K562 (cell line): ENCODE data around the gene SHISA6. TPM values are rescaled to one million over a fixed set of nuclear protein-coding genes. Genes with fewer than 3 reads are reported as not detected.

Experiments used
- ATAC-seq: fragments of 200-7000 bp; cut with Tn5 transposase; 3 replicates; pipeline ENCODE4 v1.9.1; 2020; ENCODE audit warnings: moderate library complexity
- BruUV-seq: library from RNA; stranded (reverse); fragments of 400-500 nt; replicated peaks from 2 replicates; lab custom pipeline; 2021; lab: Mats Ljungman, UMichigan
- CTCF ChIA-PET: fragments of 300-600 bp; formaldehyde crosslinking; extraction: SDS; loops from one replicate; lab custom pipeline; 2021; ENCODE audit warnings: low intra/inter-chr PET ratio; lab: Yijun Ruan, JAX
- POLR2A ChIA-PET: fragments of 300-600, 350-650 bp; sonication (Branson Sonifier 250); formaldehyde crosslinking; extraction: SDS; loops from one replicate; lab custom pipeline; 2021; ENCODE audit warnings: antibody characterized with exemption, inconsistent platforms; lab: Yijun Ruan, JAX
- DNase-seq, 4 experiments: peaks; one replicate each; pipeline versions ENCODE4 v3.0.0 to v3.0.0-alpha.2; 2011 to 2018; ENCODE audit warnings: low spot score in 3 of 4, mixed read lengths in 3 of 4; ENCODE audit errors: extremely low read depth in 1 of 4
- FAIRE-seq: peaks from 2 replicates; lab custom pipeline; 2011; peaks lifted over from hg19 to GRCh38; lab: Jason Lieb, UNC
- H2AFZ ChIP-seq: 2 replicates; pipeline ENCODE4 v1.6.0; 2011; ENCODE audit warnings: low read depth, low read length, control low read depth, inconsistent platforms
- H3K27ac ChIP-seq: fragments of 200-600 bp; 3 replicates; pipeline ENCODE4 v1.8.0; 2011; ENCODE audit warnings: low read depth, mild to moderate bottlenecking, control low read depth, inconsistent platforms, low read length, moderate library complexity, mixed read lengths; ENCODE audit errors: extremely low read depth
- H3K27me3 ChIP-seq, 2 experiments: fragments of 300-600 bp in 1 of 2; 2 replicates in 1 of 2; 3 replicates in 1 of 2; pipeline versions ENCODE4 v1.6.0 to v1.8.0; 2011; ENCODE audit warnings: inconsistent platforms in 2 of 2, low read length in 2 of 2, mild to moderate bottlenecking in 1 of 2, mixed read lengths in 1 of 2, moderate library complexity in 1 of 2; ENCODE audit not compliant: control insufficient read depth in 2 of 2, insufficient read depth in 2 of 2
- H3K36me3 ChIP-seq: fragments of 300-600 bp; 3 replicates; pipeline ENCODE4 v1.8.0; 2011; ENCODE audit warnings: mild to moderate bottlenecking, low read length, inconsistent platforms; ENCODE audit not compliant: control insufficient read depth, insufficient read depth
- H3K4me1 ChIP-seq, 2 experiments: fragments of 200-600 bp in 1 of 2; replicated peaks in 1 of 2; 2 replicates in 1 of 2; 3 replicates in 1 of 2; pipeline versions ENCODE4 v1.5.1 to v1.8.0; 2011; ENCODE audit warnings: inconsistent platforms in 2 of 2, low read length in 2 of 2, mild to moderate bottlenecking in 1 of 2, mixed read lengths in 1 of 2, moderate library complexity in 1 of 2; ENCODE audit not compliant: control insufficient read depth in 2 of 2, insufficient read depth in 2 of 2
- H3K4me2 ChIP-seq: 2 replicates; pipeline ENCODE4 v1.6.1; 2011; ENCODE audit warnings: low read length, control low read depth, inconsistent platforms, mixed read lengths; ENCODE audit not compliant: insufficient read depth
- H3K4me3 ChIP-seq: fragments of 200-600 bp; sonication (generic), shearing (Covaris generic); 2 replicates; pipeline ENCODE4 v1.5.1; 2016; ENCODE audit warnings: control low read depth, inconsistent platforms
- H3K79me2 ChIP-seq: fragments of 200-600 bp; 3 replicates; pipeline ENCODE4 v1.8.0; 2011; ENCODE audit warnings: low read length, inconsistent platforms; ENCODE audit not compliant: control insufficient read depth, insufficient read depth
- H3K9ac ChIP-seq, 2 experiments: 2 replicates each; pipeline versions ENCODE4 v1.6.0 to v1.6.1; 2011; ENCODE audit warnings: low read depth in 2 of 2, low read length in 2 of 2, control low read depth in 1 of 2, inconsistent platforms in 1 of 2, mild to moderate bottlenecking in 1 of 2, mixed read lengths in 1 of 2; ENCODE audit not compliant: insufficient read depth in 1 of 2
- H3K9me1 ChIP-seq: one replicate; pipeline ENCODE4 v1.6.0; 2011; ENCODE audit warnings: inconsistent platforms, mild to moderate bottlenecking, low read length, moderate library complexity; ENCODE audit not compliant: control insufficient read depth, insufficient read depth
- H3K9me3 ChIP-seq: replicated peaks from 2 replicates; pipeline ENCODE4 v1.5.1; 2011; ENCODE audit warnings: low read depth, low read length, inconsistent platforms; ENCODE audit not compliant: control insufficient read depth, insufficient read depth
- H4K20me1 ChIP-seq: replicated peaks from 2 replicates; pipeline ENCODE4 v1.6.1; 2011; ENCODE audit warnings: low read length, inconsistent platforms, mixed read lengths; ENCODE audit not compliant: control insufficient read depth, insufficient read depth
- AFF1 ChIP-seq, 2 experiments: fragments of 450-650 bp; IDR thresholded peaks; 2 replicates each; pipeline ENCODE4 v1.6.1; 2018; ENCODE audit warnings: mild to moderate bottlenecking in 2 of 2, low read depth in 1 of 2; ENCODE audit not compliant: partially characterized antibody in 2 of 2
- AFF4 ChIP-seq: sonication (generic); formaldehyde crosslinking; IDR thresholded peaks from 2 replicates; pipeline ENCODE4 v1.8.0; 2023; ENCODE audit warnings: mild to moderate bottlenecking, missing genetic modification reagents
- CLOCK ChIP-seq: fragments of 250-450 bp; sonication (Bioruptor Pico); IDR thresholded peaks from 2 replicates; pipeline ENCODE4 v1.4.0; 2020; ENCODE audit warnings: mild to moderate bottlenecking, moderate library complexity, borderline replicate concordance
- CREB3L1 ChIP-seq: fragments of 450-650 bp; IDR thresholded peaks from 2 replicates; pipeline ENCODE4 v1.6.1; 2014; ENCODE audit warnings: low read depth, mild to moderate bottlenecking, moderate library complexity, borderline replicate concordance
- HEY1 ChIP-seq: fragments of 250-450 bp; sonication (Bioruptor Pico); IDR thresholded peaks from 2 replicates; pipeline ENCODE4 v1.5.0; 2020; ENCODE audit warnings: mild to moderate bottlenecking, moderate library complexity, borderline replicate concordance
- TCF7 ChIP-seq: sonication (generic); IDR thresholded peaks from 2 replicates; pipeline ENCODE4 v1.6.1; 2016; ENCODE audit warnings: antibody characterized with exemption, borderline replicate concordance
- ZSCAN29 ChIP-seq: fragments of 450-650 bp; IDR thresholded peaks from 2 replicates; pipeline ENCODE4 v1.6.1; 2017
- WGBS: fragments of 100-300 bp; shearing (Covaris generic); methylation state at CpG from one replicate; pipeline ENCODE4 v1.1.6; 2016; ENCODE audit warnings: low coverage, mixed read lengths; ENCODE audit not compliant: insufficient coverage; ENCODE audit errors: missing lambda C conversion rate; 5-methylcytosine and 5-hydroxymethylcytosine counted together
- in situ Hi-C: fragments of 300-500 bp; cut with MboI; formaldehyde crosslinking; loops from 4 replicates; pipeline ENCODE4 v1.15.0; 2018; ENCODE audit warnings: inconsistent platforms, mixed read lengths
- intact Hi-C: fragments of 100-400 bp; cut with micrococcal nuclease; formaldehyde crosslinking; loops from 2 replicates; pipeline ENCODE4 v1.14.2; 2022
- polyA plus RNA-seq, 8 experiments: library from polyadenylated mRNA; depleted of rRNA in 4 of 8; stranded (reverse) in 5 of 8; unstranded in 3 of 8; fragments of >200 nt; fragmentation: Nextera tagmentation in 2 of 8; fragmentation: Illumina TruSeq in 1 of 8; extraction: Ambion mirVana in 2 of 8; extraction: Trizol in 1 of 8; gene quantifications; 2 replicates each; pipeline versions ENCODE4 v1.2.1 to v1.2.3, GENCODE V29; 2011 to 2014; ENCODE audit warnings: inconsistent platforms in 1 of 8, missing spikeins in 1 of 8
- total RNA-seq, 7 experiments: library from RNA; depleted of rRNA in 6 of 7; stranded (reverse); fragments of >200 nt in 6 of 7; fragmentation: Illumina TruSeq in 2 of 7; extraction: Trizol in 2 of 7; gene quantifications; 2 replicates each; pipeline versions ENCODE4 v1.2.1 to v1.2.3, GENCODE V29; 2011 to 2021; ENCODE audit warnings: low replicate concordance in 1 of 7

The SHISA6 gene
- total and polyA plus RNA-seq, 9 of the 15 experiments (the other 6 are each of a cell fraction or from before 2014, with no cell fraction given) = not detected

GRCh38 chr17:11459861-11460331 lies 218.9 kb downstream of the SHISA6 start (continued):
- TF ChIP-seq CLOCK (CRISPR knock-in tag) = no peak

GRCh38 chr17:11461993-11462548 lies 221.1 kb downstream of the SHISA6 start:
- DNase-seq (no peak), FAIRE-seq (no peak), ATAC-seq (no peak)
- Histone ChIP-seq H2AFZ (no peak overlapping the region), H3K9me3 (no peaks in the 10 kb centered on the region), H3K9ac (no peak overlapping the region), H3K4me1 (no peaks in the 10 kb centered on the region), H4K20me1 (no peaks in the 10 kb centered on the region), H3K9me1 (no peaks in the 10 kb centered on the region), H3K4me3 (no peak overlapping the region), H3K79me2 (no peaks in the 10 kb centered on the region), H3K27me3 (no peaks in the 10 kb centered on the region), H3K4me2 (no peak overlapping the region), H3K27ac (no peak overlapping the region), H3K36me3 (no peaks in the 10 kb centered on the region)
- intact Hi-C loops = no loop called here
- ChIA-PET CTCF (no interaction called here), POLR2A (interaction anchor here (0.6 kb wide), 1 partner anchor 969 kb away, joined by 3 read pairs; no protein-coding TSS in a partner anchor)
- no CpG with 5 or more reads among the region's 1 CpG for WGBS
- in situ Hi-C loops = no loop called here
- BruUV-seq = no TSS peak
- TF ChIP-seq AFF1 (IDR thresholded peaks at IDR 0.05; ENCODE audit: low read depth in 1 of 2, partially characterized antibody in 2 of 2) (no peak), CREB3L1 (no peak), TCF7 (no peak), HEY1 (CRISPR knock-in tag) (no peak), AFF4 (CRISPR knock-in tag) (no peak), ZSCAN29 (no peak)
